Endothelial cell of umbilical vein (primary cell): ENCODE results near the gene PLPP3. TPM values are rescaled to one million over a fixed set of nuclear protein-coding genes. Genes with fewer than 3 reads are reported as not detected.

Source experiments
- BruUV-seq: library from RNA; stranded (reverse); fragments of 400-500 nt; replicated peaks from 2 replicates; lab custom pipeline; 2021; lab: Mats Ljungman, UMichigan
- CTCF ChIA-PET: fragments of 300-600, 350-600 bp; sonication (Branson Sonifier 250); formaldehyde crosslinking; loops from one replicate; lab custom pipeline; 2021; ENCODE audit warnings: antibody characterized with exemption, inconsistent platforms; lab: Charles Lee
- POLR2A ChIA-PET: fragments of 300-600, 350-600 bp; sonication (Branson Sonifier 250); formaldehyde crosslinking; loops from one replicate; lab custom pipeline; 2021; ENCODE audit warnings: antibody characterized with exemption, inconsistent platforms; lab: Charles Lee
- DNase-seq: peaks from one replicate; pipeline ENCODE4 v3.0.0-alpha.2; 2011; ENCODE audit warnings: low read depth, low spot score
- FAIRE-seq: peaks from 2 replicates; lab custom pipeline; 2011; peaks lifted over from hg19 to GRCh38; lab: Jason Lieb, UNC
- H2AFZ ChIP-seq: 2 replicates; pipeline ENCODE4 v1.6.0; 2012; ENCODE audit warnings: low read depth, low read length, control low read depth, inconsistent platforms
- H3K27ac ChIP-seq: 2 replicates; pipeline ENCODE4 v1.5.1; 2011; ENCODE audit warnings: low read depth, mild to moderate bottlenecking, control low read depth, low read length, moderate library complexity; ENCODE audit not compliant: insufficient read depth
- H3K27me3 ChIP-seq, 2 experiments: 2 replicates each; pipeline versions ENCODE4 v1.6.0 to v1.6.1; 2011; ENCODE audit warnings: low read length in 2 of 2, mixed read lengths in 1 of 2; ENCODE audit not compliant: control insufficient read depth in 2 of 2, insufficient read depth in 2 of 2
- H3K36me3 ChIP-seq, 2 experiments: 2 replicates in 1 of 2; 3 replicates in 1 of 2; pipeline ENCODE4 v1.5.1; 2011; ENCODE audit warnings: low read length in 2 of 2, mild to moderate bottlenecking in 1 of 2, moderate library complexity in 1 of 2; ENCODE audit not compliant: control insufficient read depth in 2 of 2, insufficient read depth in 2 of 2; ENCODE audit errors: extremely low read depth in 1 of 2
- H3K4me1 ChIP-seq: 3 replicates; pipeline ENCODE4 v1.5.1; 2011; ENCODE audit warnings: mild to moderate bottlenecking, low read length; ENCODE audit not compliant: control insufficient read depth, insufficient read depth; ENCODE audit errors: extremely low read depth
- H3K4me2 ChIP-seq: 2 replicates; pipeline ENCODE4 v1.6.1; 2011; ENCODE audit warnings: low read length, control low read depth, mixed read lengths; ENCODE audit not compliant: insufficient read depth
- H3K4me3 ChIP-seq, 3 experiments: fragments of 200-600 bp in 1 of 3; sonication (generic), shearing (Covaris generic) in 1 of 3; replicated peaks in 1 of 3; 2 replicates each; pipeline ENCODE4 v1.5.1; 2011 to 2016; ENCODE audit warnings: control low read depth in 3 of 3, low read length in 3 of 3, mild to moderate bottlenecking in 2 of 3, inconsistent platforms in 1 of 3, low read depth in 1 of 3, moderate library complexity in 1 of 3; ENCODE audit not compliant: insufficient read depth in 1 of 3
- H3K79me2 ChIP-seq: 2 replicates; pipeline ENCODE4 v1.6.0; 2012; ENCODE audit warnings: low read length, inconsistent platforms; ENCODE audit not compliant: control insufficient read depth, insufficient read depth
- H3K9ac ChIP-seq: replicated peaks from 2 replicates; pipeline ENCODE3; 2011; ENCODE audit warnings: low read length, control low read depth; ENCODE audit not compliant: insufficient read depth; ENCODE audit errors: extremely low read depth
- H3K9me1 ChIP-seq: replicated peaks from 3 replicates; pipeline ENCODE4 v1.6.0; 2011; ENCODE audit warnings: mild to moderate bottlenecking, low read length; ENCODE audit not compliant: control insufficient read depth, insufficient read depth; ENCODE audit errors: extremely low read depth
- H3K9me3 ChIP-seq: replicated peaks from 2 replicates; pipeline ENCODE4 v1.5.1; 2012; ENCODE audit warnings: low read length, inconsistent platforms; ENCODE audit not compliant: control insufficient read depth, insufficient read depth
- H4K20me1 ChIP-seq: replicated peaks from 2 replicates; pipeline ENCODE3; 2011; ENCODE audit warnings: mild to moderate bottlenecking, low read length; ENCODE audit not compliant: control insufficient read depth, insufficient read depth; ENCODE audit errors: extremely low read depth
- CTCF ChIP-seq, 2 donors: IDR thresholded peaks; 1 replicate in 1 of 2; 2 replicates in 1 of 2; pipeline ENCODE4 v1.5.1; 2011; ENCODE audit warnings: low read length in 2 of 2, mild to moderate bottlenecking in 2 of 2, moderate library complexity in 2 of 2, control low read depth in 1 of 2, inconsistent platforms in 1 of 2, low read depth in 1 of 2; ENCODE audit not compliant: insufficient read depth in 1 of 2; ENCODE audit errors: extremely low read depth in 1 of 2
- EZH2 ChIP-seq: IDR thresholded peaks from 2 replicates; pipeline ENCODE4 v1.6.1; 2012; ENCODE audit warnings: borderline replicate concordance, low read depth, mild to moderate bottlenecking, moderate library complexity, low read length, inconsistent platforms; ENCODE audit not compliant: severe bottlenecking
- FOS ChIP-seq: IDR thresholded peaks from 2 replicates; pipeline ENCODE4 v1.6.1; 2011; ENCODE audit warnings: mild to moderate bottlenecking, low read length, moderate library complexity, borderline replicate concordance; ENCODE audit not compliant: insufficient read depth
- GATA2 ChIP-seq: IDR thresholded peaks from 2 replicates; pipeline ENCODE4 v1.7.0; 2011; ENCODE audit warnings: low read depth, mild to moderate bottlenecking, moderate library complexity, mixed read lengths, low read length; ENCODE audit not compliant: insufficient read length, insufficient read depth
- JUN ChIP-seq: IDR thresholded peaks from 2 replicates; pipeline ENCODE4 v1.6.1; 2011; ENCODE audit warnings: borderline replicate concordance, low read depth; ENCODE audit not compliant: insufficient read length, insufficient read depth
- MAX ChIP-seq: IDR thresholded peaks from 2 replicates; pipeline ENCODE4 v1.6.1; 2011; ENCODE audit not compliant: insufficient read depth, insufficient read length
- MYC ChIP-seq: IDR thresholded peaks from one replicate; pipeline ENCODE4 v1.6.1; 2011; ENCODE audit warnings: mild to moderate bottlenecking, low read depth, low read length
- POLR2A ChIP-seq: IDR thresholded peaks from 2 replicates; pipeline ENCODE4 v1.6.1; 2012; ENCODE audit warnings: low read depth, mild to moderate bottlenecking, control low read depth, low read length
- POLR2AphosphoS5 ChIP-seq: IDR thresholded peaks from 2 replicates; pipeline ENCODE4 v1.6.1; 2012; ENCODE audit warnings: low read depth, mild to moderate bottlenecking, control low read depth, low read length, moderate library complexity; ENCODE audit not compliant: insufficient read depth
- dilution Hi-C: fragments of 300-500 bp; cut with MboI; formaldehyde crosslinking; loops from one replicate; pipeline ENCODE4 v1.15.0; 2019; ENCODE audit warnings: low sequenced_read_pairs; ENCODE audit not compliant: extremely low pct_ligation_motif_present
- intact Hi-C: fragments of 100-400 bp; cut with micrococcal nuclease; formaldehyde crosslinking; loops from one replicate; pipeline ENCODE4 v1.10.0; 2022
- polyA plus RNA-seq, 4 experiments: library from polyadenylated mRNA; depleted of rRNA in 3 of 4; stranded (reverse) in 3 of 4; unstranded in 1 of 4; fragments of >200 nt; gene quantifications; 2 replicates each; pipeline versions ENCODE4 v1.2.1 to v1.2.3, GENCODE V29; 2011 to 2012; ENCODE audit warnings: missing spikeins in 1 of 4
- total RNA-seq: library from RNA; stranded (reverse); gene quantifications from 2 replicates; pipeline ENCODE4 v1.2.3, GENCODE V29; 2021

PLPP3 gene
- total and polyA plus RNA-seq, 2 donors (not counting 3 experiments of a cell fraction or from before 2014, with no cell fraction given), result 11.3 to 14.1 TPM

- intact Hi-C loops, result no loop called here
- no peak overlapping the region for H3K4me2 ChIP-seq
- dilution Hi-C loops, result no loop called here
- H3K36me3 ChIP-seq, result peaks cover 0 to 18% of the 10 kb centered on the region in 2 experiments
- no peaks in the 10 kb centered on the region for H3K27me3 ChIP-seq
- no peak overlapping the region for H3K4me3 ChIP-seq
- H3K9ac ChIP-seq, result no peak overlapping the region
- no peaks in the 10 kb centered on the region for H3K9me1 ChIP-seq
- DNase-seq (no peak), FAIRE-seq (no peak)
- H3K27ac ChIP-seq, result no peak overlapping the region
- TF ChIP-seq JUN (no peak), FOS (no peak), POLR2AphosphoS5 (no peak), GATA2 (no peak), MYC (no peak), POLR2A (no peak), MAX (no peak), CTCF (IDR thresholded peaks at IDR 0.05; ENCODE audit: extremely low read depth in 1 of 2, insufficient read depth in 1 of 2, low read depth in 1 of 2, low read length in 2 of 2) (no peak), EZH2 (no peak)
- ChIA-PET CTCF (no interaction called here), POLR2A (no interaction called here)
- BruUV-seq, result no TSS peak
- H4K20me1 ChIP-seq, result no peaks in the 10 kb centered on the region
- H3K4me1 ChIP-seq, result peaks cover 26% of the 10 kb centered on the region
- H2AFZ ChIP-seq, result no peak overlapping the region
- H3K79me2 ChIP-seq, result no peaks in the 10 kb centered on the region
- no peaks in the 10 kb centered on the region for H3K9me3 ChIP-seq
Observed at GRCh38 chr1:56511766-56512165, 67.6 kb downstream of the PLPP3 start.
